ENCODE measurements around the gene KRI1. TPM values are rescaled to one million over a fixed set of nuclear protein-coding genes. Genes with fewer than 3 reads are reported as not detected.
"Not testable (repeated sequence)": the region's sequence is repeated elsewhere in the genome, so short reads cannot be mapped to it uniquely, and the experiment has no call there.

Gene KRI1
- total RNA-seq, 1 donor from 2014 or later: 10.4 TPM

DNA sequence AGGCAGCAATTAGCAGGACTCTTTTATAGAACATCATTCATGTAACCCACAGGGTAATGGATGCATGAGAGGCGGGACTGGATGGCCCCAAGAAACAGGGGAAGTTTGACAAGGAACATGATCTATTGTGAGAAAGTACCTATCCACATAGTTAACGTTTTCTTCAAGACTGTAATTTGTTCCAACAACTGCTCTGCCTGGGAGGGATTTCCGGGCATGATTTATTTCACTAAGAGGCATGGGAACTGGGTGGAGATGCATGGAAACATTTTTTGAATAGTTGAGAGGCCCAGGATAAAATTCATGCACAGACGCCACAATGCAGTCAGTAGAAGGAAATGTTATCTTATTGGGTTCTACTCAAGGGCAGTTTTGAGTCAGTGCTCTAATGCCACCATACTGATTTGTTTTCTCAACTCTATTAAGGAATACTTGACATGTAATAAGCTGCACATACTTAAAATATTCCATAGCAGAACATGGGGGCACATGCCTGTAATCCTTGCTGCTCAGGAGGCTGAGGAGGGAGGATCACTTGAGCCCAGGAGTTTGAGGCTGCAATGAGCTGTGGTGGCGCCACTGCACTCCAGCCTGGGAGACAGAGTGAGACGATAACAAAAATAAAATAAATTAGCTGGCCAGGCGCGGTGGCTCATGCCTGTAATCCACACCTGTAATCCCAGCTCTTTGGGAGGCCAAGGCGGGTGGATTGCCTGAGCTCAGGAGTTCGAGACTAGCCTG lies 32.0 kb downstream of the KRI1 start:
- ATAC-seq (ENCODE audit: poor library complexity): no peak

DNA sequence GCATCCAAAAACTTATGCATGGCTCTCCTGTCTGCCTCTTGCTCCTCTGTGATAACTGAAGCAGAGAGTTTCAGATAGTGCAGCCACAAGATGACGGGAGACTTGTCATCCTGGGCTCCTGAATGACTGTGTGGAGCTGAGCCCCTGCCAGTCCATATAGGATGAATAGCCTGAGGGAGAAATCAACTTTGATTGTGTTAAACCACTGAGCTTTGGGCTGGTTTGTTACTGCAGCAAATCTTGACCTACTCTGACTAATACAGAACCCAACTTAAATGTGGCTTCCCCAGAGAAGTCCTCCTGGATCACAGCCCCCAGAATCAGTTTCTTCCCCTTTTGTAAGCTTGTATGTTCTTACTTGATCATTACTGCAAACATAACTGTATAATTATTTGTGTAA lies 33.4 kb downstream of the KRI1 start:
- intact Hi-C loops (cut with DNase I): no loop called here
- no peak for ATAC-seq (ENCODE audit: poor library complexity)
- DNase-seq: no peak

More for the DNA sequence above, 32.0 kb downstream of the KRI1 start:
- DNase-seq: no peak
- intact Hi-C loops (cut with DNase I): no loop called here

DNA sequence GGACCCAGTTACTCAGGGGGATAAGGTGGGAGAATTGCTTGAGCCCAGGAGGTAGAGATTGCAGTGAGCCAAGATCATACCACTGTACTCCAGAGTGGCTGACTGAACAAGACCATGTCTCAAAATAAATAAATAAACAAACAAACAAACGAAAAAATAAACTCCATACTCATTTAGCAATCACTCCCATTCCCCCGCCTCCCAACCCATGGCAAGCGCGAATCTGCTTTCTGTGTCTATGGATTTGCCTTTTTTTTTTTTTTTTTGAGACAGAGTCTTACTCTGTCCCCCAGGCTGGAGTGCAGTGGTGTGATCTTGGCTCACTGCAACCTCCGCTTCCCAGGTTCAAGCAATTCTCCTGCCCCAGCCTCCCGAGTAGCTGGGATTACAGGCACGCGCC lies 38.9 kb downstream of the KRI1 start:
- intact Hi-C loops (cut with DNase I); ATAC-seq (ENCODE audit: poor library complexity); DNase-seq: not testable (repeated sequence)

DNA sequence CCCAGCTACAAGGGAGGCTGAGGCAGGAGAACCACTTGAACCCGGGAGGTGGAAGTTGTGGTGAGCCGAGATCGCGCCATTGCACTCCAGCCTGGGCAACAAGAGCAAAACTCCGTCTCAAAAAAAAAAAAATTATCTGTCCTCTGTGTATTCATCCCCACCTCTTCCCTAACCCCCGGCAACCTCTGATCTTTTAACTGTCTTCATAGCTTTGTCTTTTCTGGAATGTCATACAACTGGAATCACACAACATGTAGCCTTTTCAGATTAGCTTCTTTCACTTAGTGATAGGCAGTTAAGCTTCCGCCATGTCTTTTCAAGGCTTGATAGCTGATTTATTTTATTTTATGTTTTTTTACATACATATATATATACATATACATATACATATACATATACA lies 40.2 kb downstream of the KRI1 start:
- ATAC-seq (ENCODE audit: poor library complexity) (no peak), DNase-seq (no peak)
- intact Hi-C loops (cut with DNase I): no loop called here

DNA sequence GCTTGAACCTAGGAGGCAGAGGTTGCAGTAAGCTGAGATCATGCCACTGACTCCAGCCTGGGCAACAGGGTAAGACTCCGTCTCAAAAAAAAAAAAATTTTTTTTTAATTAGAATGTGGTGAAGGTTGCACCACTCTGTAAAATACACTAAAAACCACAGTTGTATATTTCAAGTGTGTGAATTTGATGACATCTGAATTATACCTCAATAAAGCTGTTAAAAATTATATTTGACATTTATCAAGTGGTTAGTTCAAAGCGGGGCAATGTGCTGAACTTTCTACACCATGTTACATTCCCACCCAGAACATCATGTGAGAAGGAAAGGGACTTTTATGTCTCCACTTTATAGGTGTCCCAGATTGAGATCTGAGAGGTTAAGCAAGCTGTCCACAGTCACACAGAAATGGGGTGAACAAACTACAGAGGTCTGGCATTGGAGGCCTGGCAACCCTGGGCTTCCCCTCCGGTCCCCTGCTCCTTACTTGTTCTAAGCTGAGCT lies 42.6 kb downstream of the KRI1 start:
- DNase-seq: no peak
- ATAC-seq (ENCODE audit: poor library complexity): no peak
- intact Hi-C loops (cut with DNase I): no loop called here

DNA sequence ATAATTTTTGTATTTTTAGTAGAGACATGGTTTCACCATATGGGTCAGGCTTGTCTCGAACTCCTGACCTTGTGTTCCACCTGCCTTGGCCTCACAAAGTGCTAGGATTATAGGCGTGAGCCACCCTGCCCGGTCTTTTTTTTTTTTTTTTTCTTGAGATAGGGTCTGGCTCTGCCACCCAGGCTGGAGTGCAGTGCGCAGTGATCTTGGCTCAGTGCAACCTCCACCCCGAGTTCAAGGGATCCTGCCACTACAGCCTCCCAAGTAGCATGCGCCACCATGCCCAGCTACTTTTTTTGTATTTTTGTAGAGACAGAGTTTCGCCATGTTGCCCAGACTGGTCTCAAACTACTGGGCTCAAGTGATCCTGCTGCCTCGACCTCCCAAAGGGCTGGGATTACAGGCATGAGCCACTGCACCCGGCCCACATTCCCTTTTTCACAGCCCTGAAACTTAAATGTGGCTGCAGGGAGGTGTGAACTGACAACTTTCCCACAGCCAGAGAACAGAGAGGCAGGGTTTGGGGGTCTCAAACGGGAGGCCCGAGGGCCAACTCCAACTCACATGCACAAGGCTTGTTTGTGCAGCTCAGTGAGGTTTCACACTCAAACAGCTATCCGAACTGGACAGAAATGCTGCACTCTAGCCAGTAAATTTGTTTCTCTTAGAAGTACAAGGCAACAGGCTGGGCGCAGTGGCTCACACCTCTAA lies 44.2 kb downstream of the KRI1 start:
- DNase-seq: no peak
- intact Hi-C loops (cut with DNase I): no loop called here

DNA sequence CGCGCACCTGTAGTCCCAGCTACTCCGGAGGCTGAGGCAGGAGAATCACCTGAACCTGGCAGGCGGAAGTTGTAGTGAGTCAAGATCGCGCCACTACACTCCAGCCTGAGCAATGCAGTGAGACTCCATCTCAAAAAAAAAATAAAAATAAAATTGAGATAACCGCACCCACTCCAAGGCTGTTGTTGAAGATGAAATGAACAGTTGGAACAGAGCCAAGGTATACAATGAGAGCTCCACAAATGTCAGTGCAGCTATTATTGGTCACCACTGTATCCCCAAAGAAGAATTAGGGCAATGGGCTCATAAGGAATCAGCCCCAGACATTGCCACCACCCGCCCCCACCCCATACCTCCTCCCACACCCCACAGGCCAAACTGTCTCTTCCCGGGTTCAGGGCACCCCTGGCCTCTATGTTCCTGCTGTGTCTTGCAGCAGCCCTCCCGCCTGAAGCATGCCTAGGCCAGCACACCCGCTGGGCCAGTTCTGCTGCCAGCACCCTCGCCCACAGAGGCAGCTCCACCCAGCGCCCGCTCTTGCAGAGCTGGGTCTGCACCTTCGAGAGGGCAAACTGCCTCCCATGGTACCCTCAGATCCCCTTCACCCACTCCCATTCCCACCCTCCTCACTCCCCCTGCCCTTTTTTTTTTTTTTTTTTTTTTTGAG lies 45.0 kb downstream of the KRI1 start:
- ATAC-seq (ENCODE audit: poor library complexity) (no peak), DNase-seq (no peak)
- intact Hi-C loops (cut with DNase I): no loop called here

More for the DNA sequence above, 44.2 kb downstream of the KRI1 start:
- ATAC-seq (ENCODE audit: poor library complexity): no peak

DNA sequence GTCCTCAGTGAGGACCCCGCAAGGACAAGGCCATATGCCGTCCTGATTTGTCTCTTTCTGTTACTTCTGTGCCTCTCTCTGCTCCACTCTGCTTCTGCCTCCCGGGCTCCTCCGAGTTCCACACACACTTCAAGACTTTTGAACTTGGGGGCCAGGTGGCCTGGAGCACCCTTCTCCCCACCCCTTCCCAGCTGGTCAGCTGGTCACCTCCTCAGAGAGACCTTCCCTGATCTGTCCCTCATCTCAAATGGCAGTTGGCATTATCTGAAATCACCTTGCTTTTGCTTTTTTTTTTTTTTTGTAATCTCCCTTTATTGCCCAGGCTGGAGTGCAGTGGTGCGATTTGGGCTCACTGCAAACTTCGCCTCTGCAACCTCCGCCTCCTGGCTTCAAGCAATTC lies 46.4 kb downstream of the KRI1 start:
- intact Hi-C loops (cut with DNase I): no loop called here
- ATAC-seq (ENCODE audit: poor library complexity) (no peak), DNase-seq (no peak)

DNA sequence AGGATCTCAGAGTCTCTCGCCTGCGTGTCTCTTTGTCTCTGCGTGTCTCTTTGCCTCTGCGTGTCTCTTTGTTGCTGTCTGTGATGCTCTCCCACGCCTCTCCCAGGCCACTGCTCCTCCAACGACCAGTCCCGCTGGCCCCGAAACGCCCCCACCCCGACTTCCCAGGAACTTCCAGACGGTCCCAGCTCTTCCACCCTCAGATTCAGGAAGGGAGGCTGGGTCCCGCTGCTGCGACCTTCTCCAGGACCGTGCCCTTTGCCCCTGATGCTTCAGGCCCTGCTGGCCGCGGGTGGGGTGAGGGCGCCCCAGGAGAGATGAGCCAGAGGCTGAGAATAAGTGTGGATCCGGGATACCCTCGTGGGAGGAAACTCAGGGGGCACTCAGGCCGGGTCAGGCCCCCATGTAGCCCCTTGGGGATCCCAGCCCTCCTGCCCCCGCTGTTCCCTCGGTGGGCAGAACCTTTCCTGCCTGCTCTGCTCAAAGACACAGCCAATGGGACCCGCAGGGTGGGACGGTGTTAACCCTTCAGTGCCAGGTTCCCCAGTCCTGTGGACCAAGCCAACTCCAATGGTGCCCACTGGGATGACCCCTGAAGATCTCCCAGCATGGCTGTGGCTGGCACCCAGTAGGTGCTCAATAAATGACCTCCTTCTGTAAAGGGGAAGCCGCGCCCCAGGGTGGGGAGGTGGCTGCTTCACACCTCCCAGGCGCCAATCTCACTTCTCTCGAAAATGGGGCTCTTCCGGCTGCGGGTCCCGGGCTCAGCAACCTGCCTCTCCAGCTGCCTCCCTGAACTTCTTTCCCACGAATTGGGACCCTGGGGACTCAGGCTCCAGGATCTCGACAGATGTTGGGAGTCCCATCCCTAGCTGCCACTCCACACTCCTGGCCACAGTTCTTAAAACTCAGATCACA lies 47.1 kb downstream of the KRI1 start:
- DNase-seq (no peak), ATAC-seq (ENCODE audit: poor library complexity) (no peak)
- intact Hi-C loops (cut with DNase I): no loop called here

DNA sequence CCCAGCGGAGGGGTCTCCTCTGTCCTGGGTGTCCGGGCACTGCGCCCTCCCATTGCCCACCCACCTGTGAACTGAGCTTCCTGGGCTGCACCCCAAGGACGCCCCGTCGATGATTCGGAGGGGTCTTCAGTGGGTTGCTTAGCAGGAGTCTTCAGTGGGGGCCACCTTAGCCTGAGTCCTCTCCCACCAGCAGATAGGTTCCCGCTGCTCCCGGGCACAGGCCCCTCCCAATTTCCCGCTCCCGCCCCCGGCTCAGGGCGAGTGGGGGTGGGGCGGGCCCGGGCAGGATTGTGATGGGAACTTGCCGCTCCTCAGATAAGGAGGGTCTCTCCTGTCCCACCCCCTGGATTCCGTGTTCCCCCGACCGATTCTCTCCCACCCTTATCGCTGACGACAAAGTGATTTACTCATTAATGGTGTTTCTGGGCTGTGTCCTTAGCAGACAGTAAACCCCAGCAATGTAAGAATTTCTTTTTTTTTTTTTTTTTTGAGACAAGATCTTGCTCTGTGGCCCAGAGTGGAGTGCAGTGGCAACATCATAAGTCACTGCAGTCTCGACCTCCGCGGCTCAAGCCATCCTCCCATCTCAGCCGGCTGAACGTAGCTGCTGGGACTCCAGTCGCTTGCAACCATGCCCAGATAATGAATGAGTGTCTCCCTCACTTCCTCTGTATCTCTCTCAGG lies 47.9 kb downstream of the KRI1 start:
- peak; percentile 51 for ATAC-seq (ENCODE audit: poor library complexity)
- peak; percentile 45 for DNase-seq
- intact Hi-C loops (cut with DNase I): no loop called here

DNA sequence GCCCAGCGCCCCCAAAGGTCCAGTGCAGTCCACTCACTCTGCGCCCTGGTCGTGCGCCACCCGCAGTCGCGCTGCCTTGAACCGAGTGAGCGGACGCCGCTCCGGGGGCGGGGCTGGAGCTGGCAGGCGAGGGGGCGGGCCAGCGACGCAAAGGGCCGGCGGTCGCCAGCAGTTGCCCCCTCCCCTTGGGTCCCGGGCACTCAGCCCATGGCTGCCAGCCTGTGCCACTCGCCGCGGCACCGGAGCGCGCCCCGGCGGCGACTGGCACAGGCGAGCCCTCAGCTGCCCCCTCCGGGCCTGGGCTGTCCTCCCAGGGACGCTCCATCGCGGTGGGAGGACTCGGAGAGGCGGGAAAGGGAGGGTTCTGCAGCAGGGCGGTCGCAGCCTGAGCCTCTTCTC lies 48.5 kb downstream of the KRI1 start, which contains the start of gene S1PR5:
TSS of gene S1PR5 (minus strand) at position 87 of the 399 bp plus-strand sequence. CDS start 2,436 bp downstream, outside the sequence.
- peak; percentile 44 for DNase-seq

DNA sequence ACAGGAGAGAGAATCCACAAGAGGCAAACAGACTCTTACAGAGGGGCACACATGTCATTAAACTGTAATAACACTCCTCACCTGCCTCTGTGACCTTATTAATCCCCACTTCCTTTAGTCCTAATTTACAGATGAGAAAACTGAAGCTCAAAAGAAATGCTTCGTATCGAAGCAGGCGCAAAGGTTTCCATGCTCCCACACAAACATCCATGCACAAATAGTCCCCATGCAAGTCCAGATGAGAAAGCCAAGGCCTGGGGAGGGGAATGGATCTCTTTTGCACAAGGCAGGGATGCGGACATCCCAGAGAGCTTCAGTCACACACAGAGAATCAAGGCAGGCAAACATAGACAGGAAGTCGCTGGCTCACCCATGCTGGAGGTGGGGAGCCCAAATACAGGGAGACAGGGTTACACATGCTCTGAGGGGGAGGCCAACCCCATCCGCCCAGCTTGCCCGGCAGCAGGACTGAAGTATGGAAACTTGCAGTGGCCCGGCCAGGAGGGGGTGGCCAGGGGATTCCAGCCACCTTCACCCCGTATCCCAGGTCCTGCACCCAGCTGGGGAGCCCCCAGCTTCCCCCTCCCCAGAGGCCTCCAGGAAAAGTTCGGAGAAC lies 49.0 kb downstream of the KRI1 start:
- ATAC-seq (ENCODE audit: poor library complexity) (no peak), DNase-seq (no peak)
- intact Hi-C loops (cut with DNase I): no loop called here

More for the DNA sequence above, 48.5 kb downstream of the KRI1 start, which contains the start of gene S1PR5:
- intact Hi-C loops (cut with DNase I): no loop called here
- peak; percentile 49 for ATAC-seq (ENCODE audit: poor library complexity)

DNA sequence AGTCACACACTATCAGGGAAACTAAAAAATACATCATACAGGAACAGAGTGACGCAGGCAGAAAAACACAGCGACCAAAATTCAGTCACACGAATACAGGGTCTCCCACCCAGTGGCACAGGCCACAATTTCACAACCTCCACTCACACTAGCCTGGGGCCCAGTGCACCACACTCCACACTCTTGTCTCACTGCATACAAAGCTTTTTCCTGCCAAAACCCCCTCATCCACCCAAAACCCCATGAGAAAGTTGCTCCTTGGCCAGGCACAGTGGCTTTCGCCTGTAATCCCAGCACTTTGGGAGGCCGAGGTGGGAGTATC lies 49.8 kb downstream of the KRI1 start:
- intact Hi-C loops (cut with DNase I): no loop called here
- DNase-seq: no peak
- no peak for ATAC-seq (ENCODE audit: poor library complexity)

DNA sequence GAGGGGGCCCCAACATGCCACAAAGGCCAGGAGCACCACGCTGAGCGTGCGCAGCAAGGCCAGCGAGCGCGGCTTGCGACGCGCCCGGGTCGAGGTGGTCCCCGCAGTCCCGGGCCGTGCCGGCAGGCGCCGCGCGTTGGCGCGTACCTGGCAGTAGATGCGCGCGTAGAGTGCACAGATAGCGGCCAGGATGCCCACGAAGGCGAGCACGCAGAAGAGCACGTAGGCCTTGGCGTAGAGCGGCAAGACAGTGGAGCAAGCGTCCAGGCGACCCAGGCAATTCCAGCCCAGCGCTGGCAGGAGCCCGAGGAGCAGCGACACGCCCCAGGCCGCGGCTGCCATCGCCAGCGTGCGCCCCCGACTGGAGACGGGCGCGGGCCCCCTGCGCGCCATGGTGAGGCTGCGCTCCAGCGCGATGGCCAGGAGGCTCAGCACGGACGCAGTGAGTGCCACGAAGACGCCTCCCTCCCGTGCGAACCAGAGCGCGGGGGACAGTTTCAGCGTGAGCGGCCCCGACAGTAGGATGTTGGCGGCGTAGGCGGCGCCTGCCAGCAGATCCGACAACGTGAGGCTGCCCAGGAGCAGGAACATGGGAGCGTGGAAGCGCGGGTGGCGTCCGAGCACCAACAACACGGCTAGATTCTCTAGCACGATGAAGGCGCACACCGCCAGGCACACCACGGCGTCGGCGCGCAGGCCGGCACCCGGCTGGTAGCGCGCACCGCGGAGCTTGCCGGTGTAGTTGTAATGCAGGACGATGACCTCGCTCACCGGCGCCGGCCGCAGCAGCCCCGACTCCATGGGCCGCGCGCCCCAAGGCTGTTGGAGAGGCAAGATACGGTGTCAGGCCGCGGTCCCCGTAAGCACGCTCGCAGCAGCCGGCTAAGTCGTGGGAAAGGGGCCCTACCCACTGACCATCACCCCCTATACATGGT lies 51.3 kb downstream of the KRI1 start:
- ATAC-seq (ENCODE audit: poor library complexity): no peak
- no peak for DNase-seq
- intact Hi-C loops (cut with DNase I): no loop called here

DNA sequence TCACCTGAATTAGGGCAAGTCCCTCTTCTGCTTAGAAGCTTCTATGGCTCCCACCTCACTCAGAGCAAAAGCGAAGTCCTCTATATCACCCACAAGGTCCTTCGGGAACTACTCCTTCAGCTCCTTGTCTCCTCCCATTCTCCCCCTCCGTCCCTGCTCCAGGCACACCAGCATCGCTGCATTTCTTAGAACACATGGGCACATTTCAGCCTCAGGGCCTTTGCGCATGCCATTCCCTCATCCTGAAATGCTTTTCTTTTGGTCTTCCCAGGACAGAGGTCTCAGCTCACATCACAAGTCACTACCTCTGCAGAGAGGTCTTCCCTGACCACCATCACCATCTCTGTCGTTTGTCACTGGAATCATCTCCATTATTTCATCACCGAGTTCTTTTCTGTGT lies 52.6 kb downstream of the KRI1 start:
- DNase-seq (no peak), ATAC-seq (ENCODE audit: poor library complexity) (no peak)
- intact Hi-C loops (cut with DNase I): no loop called here

DNA sequence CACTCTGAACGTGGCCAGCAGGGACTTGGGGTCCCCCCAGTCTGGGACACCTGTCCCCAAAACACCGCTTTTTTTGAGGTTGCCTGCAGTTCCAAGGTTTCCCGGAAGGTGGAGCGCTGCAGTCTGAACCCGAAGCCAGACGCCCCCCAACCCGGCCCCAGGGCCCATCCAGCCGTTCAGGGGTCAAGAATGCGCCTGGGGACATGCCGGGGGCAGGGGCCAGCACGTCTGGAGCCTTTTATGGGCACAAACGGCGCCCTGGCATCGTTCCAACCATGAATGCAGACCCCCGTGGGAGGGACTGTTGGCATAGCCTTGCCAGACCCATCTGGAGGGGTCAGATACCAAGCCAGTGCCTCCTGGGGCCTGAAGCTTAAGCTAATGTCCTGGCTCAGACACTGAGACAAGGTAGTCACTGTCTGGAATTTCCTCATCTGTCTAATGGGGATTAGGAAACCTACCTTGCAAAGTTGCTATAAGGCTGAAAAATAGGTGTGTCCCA lies 55.5 kb downstream of the KRI1 start:
- ATAC-seq (ENCODE audit: poor library complexity) (no peak), DNase-seq (no peak)
- intact Hi-C loops (cut with DNase I): no loop called here

All from Right ventricle myocardium superior (tissue), 1 donor.